H1 (cell line): Measurements from ENCODE around the gene TLR7.

Experiments used
- CTCF ChIP-seq, 3 experiments: IDR thresholded peaks; 1 replicate in 2 of 3; 2 replicates in 1 of 3; pipeline versions ENCODE4 v1.5.1 to v1.6.1; 2011; ENCODE audit warnings: low read length in 3 of 3, mild to moderate bottlenecking in 3 of 3, inconsistent platforms in 2 of 3, low read depth in 1 of 3, moderate library complexity in 1 of 3; ENCODE audit not compliant: insufficient read depth in 1 of 3; ENCODE audit errors: control extremely low read depth in 1 of 3
- EP300 ChIP-seq, 2 experiments: IDR thresholded peaks; 1 replicate in 1 of 2; 2 replicates in 1 of 2; pipeline ENCODE4 v1.6.1; 2011 to 2012; ENCODE audit warnings: low read depth in 2 of 2, low read length in 2 of 2, mild to moderate bottlenecking in 2 of 2, borderline replicate concordance in 1 of 2, inconsistent platforms in 1 of 2, moderate library complexity in 1 of 2
- EZH2 ChIP-seq: fragments of 200-600 bp; sonication (generic); IDR thresholded peaks from 2 replicates; pipeline ENCODE4 v1.7.1; 2012; ENCODE audit warnings: low read depth, mild to moderate bottlenecking, moderate library complexity, low read length, inconsistent platforms; ENCODE audit not compliant: severe bottlenecking
- FOSL1 ChIP-seq: IDR thresholded peaks from 2 replicates; pipeline ENCODE4 v1.6.1; 2011; ENCODE audit warnings: mild to moderate bottlenecking, low read depth, low read length, moderate library complexity; ENCODE audit not compliant: insufficient read depth
- KDM1A ChIP-seq: fragments of 200-600, 300-600 bp; sonication (generic); IDR thresholded peaks from 2 replicates; pipeline ENCODE4 v1.7.1; 2016; ENCODE audit warnings: mild to moderate bottlenecking, low read length, borderline replicate concordance
- POLR2A ChIP-seq, 2 experiments: IDR thresholded peaks; 1 replicate in 1 of 2; 2 replicates in 1 of 2; pipeline ENCODE4 v1.6.1; 2011; ENCODE audit warnings: low read depth in 2 of 2, low read length in 2 of 2, mild to moderate bottlenecking in 2 of 2; ENCODE audit errors: control extremely low read depth in 1 of 2
- POLR2AphosphoS5 ChIP-seq: IDR thresholded peaks from 2 replicates; pipeline ENCODE4 v1.6.1; 2011; ENCODE audit warnings: low read depth, low read length
- POU5F1 ChIP-seq: IDR thresholded peaks from 2 replicates; pipeline ENCODE4 v1.6.1; 2011; ENCODE audit warnings: low read depth, mild to moderate bottlenecking, low read length, moderate library complexity
- SP4 ChIP-seq: IDR thresholded peaks from 2 replicates; pipeline ENCODE4 v1.6.1; 2012; ENCODE audit warnings: low read length, inconsistent platforms
- TAF7 ChIP-seq: optimal IDR thresholded peaks from 2 replicates; pipeline ENCODE3; 2011; ENCODE audit warnings: low read depth, mild to moderate bottlenecking, inconsistent platforms, low read length, moderate library complexity, borderline replicate concordance
- TBP ChIP-seq: IDR thresholded peaks from 2 replicates; pipeline ENCODE4 v1.6.1; 2011; ENCODE audit warnings: low read depth, low read length, improper control_type of control experiment
- YY1 ChIP-seq: IDR thresholded peaks from 2 replicates; pipeline ENCODE4 v1.6.1; 2011; ENCODE audit warnings: low read depth, mild to moderate bottlenecking, low read length

- TF ChIP-seq FOSL1 (no peak), EP300 (IDR thresholded peaks at IDR 0.05; ENCODE audit: borderline replicate concordance in 1 of 2, low read depth in 2 of 2, low read length in 2 of 2) (no peak), CTCF (IDR thresholded peaks at IDR 0.05; ENCODE audit: control extremely low read depth in 1 of 3, insufficient read depth in 1 of 3, low read depth in 1 of 3, low read length in 3 of 3) (no peak), POLR2A (IDR thresholded peaks at IDR 0.05; ENCODE audit: control extremely low read depth in 1 of 2, low read depth in 2 of 2, low read length in 2 of 2) (no peak), TBP (no peak), KDM1A (no peak), TAF7 (no peak), POLR2AphosphoS5 (no peak), SP4 (no peak), EZH2 (no peak), YY1 (no peak), POU5F1 (no peak)
Observed at GRCh38 chrX:12885508-12885907, 18.6 kb downstream of the TLR7 start.
